Measurements from ENCODE around the gene TMEM25. TPM values are rescaled to one million over a fixed set of nuclear protein-coding genes. Genes with fewer than 3 reads are reported as not detected.

The TMEM25 gene
- total and polyA plus RNA-seq, 2 of the 13 experiments (the other 11 are each of a cell fraction or from before 2014, with no cell fraction given): 7.5 to 17.2 TPM

- TF ChIP-seq SIN3B (IDR thresholded peaks at IDR 0.05; ENCODE audit: low read length): peak; percentile 29; the same call in 1 of the 2 replicates
- no peak for TF ChIP-seq ZNF644 (CRISPR knock-in tag; IDR thresholded peaks at IDR 0.05; ENCODE audit: low read depth)
- TF ChIP-seq PAWR (CRISPR knock-in tag; IDR thresholded peaks at IDR 0.05; ENCODE audit: borderline replicate concordance): no peak; the same call in 1 of the 2 replicates
- no peak for TF ChIP-seq IKZF1 (IDR thresholded peaks at IDR 0.05)
- TF ChIP-seq TRIM24 (CRISPR knock-in tag; IDR thresholded peaks at IDR 0.05): no peak
- TF ChIP-seq ELF3 (CRISPR knock-in tag; IDR thresholded peaks at IDR 0.05): no peak
- TF ChIP-seq ZNF431 (CRISPR knock-in tag; IDR thresholded peaks at IDR 0.05; ENCODE audit: borderline replicate concordance, low read depth): no peak
- TF ChIP-seq ZNF446 (CRISPR knock-in tag; IDR thresholded peaks at IDR 0.05): peak; percentile 80; the same call in 1 of the 2 replicates
- TF ChIP-seq DMAP1 (CRISPR knock-in tag; IDR thresholded peaks at IDR 0.05): peak; percentile 73
- TF ChIP-seq HOMEZ (CRISPR knock-in tag; IDR thresholded peaks at IDR 0.05; ENCODE audit: low read depth): no peak
- no peak for TF ChIP-seq HNRNPK (IDR thresholded peaks at IDR 0.05; ENCODE audit: low read depth, low read length, poor library complexity, severe bottlenecking)
- TF ChIP-seq ZBTB42 (CRISPR knock-in tag; IDR thresholded peaks at IDR 0.05): no peak
- TF ChIP-seq ELK4 (CRISPR knock-in tag; IDR thresholded peaks at IDR 0.05; ENCODE audit: borderline replicate concordance): no peak
- no peak for TF ChIP-seq ARID5B (CRISPR knock-in tag; IDR thresholded peaks at IDR 0.05)
- TF ChIP-seq ZNF512 (CRISPR knock-in tag; IDR thresholded peaks at IDR 0.05): no peak
- no peak for TF ChIP-seq NPAS2 (CRISPR knock-in tag; IDR thresholded peaks at IDR 0.05; ENCODE audit: borderline replicate concordance)
- peak; percentile 78 for TF ChIP-seq MAX (IDR thresholded peaks at IDR 0.05)
- TF ChIP-seq SOX13 (IDR thresholded peaks at IDR 0.05): no peak
- TF ChIP-seq SOX13 (CRISPR knock-in tag; conservative IDR thresholded peaks at IDR 0.05 in 1 of 2, IDR thresholded peaks at IDR 0.05 in 1 of 2): no peak
- peak; percentile 76; the same call in 1 of the 2 replicates for TF ChIP-seq SRY (CRISPR knock-in tag; IDR thresholded peaks at IDR 0.05)
- TF ChIP-seq NR2F1 (CRISPR knock-in tag; IDR thresholded peaks at IDR 0.05): no peak
- no peak for TF ChIP-seq GATAD2A (CRISPR knock-in tag; IDR thresholded peaks at IDR 0.05)
These were observed at the start of gene TMEM25 (continued) for GRCh38 chr11:118530683-118531596.

All from HepG2 (cell line).